ENCODE measurements around the gene TEX44. TPM values are rescaled to one million over a fixed set of nuclear protein-coding genes. Genes with fewer than 3 reads are reported as not detected.

Gene TEX44
- total and polyA plus RNA-seq, 8 donors = not detected

DNA sequence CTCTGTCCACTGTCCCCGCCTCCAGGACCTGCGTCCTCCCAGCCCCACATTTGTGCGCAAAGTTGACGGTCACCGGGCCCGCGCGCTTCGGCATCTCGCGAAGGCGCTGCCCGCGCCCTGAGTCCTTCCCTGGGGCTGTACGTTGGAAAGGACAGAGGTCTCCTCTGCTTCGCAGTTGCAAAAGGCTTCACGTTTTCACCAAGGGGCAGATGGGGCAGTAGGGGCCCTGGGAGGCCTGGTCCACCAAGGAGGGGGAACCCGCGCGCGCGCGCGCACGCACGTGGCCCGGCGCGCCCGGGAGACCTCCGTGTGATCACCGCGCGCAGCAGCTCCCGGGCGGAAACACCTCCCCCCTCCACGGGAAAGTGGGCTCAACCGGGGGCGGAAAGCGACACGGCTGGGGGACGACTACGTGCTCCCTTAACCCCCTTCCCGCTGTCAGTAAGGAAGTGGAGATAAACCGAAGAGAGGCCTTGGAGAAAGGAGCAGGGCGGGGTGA lies 21.9 kb downstream of the TEX44 start:
- H3K27me3 ChIP-seq = peaks cover 0 to 14% (median 0%) of the 10 kb centered on the region in 3 donors
- H3K27ac ChIP-seq = peak overlapping the region; percentile 89 to 98 (median 96)
- peak; percentile 41 to 86 for DNase-seq
- whole genome bisulfite sequencing, 5 donors = 1 to 6% (median 1%) methylated on average over 16 to 46 of the region's 46 CpGs
- peak overlapping the region; percentile 48 to 56 (median 50) for H3K4me3 ChIP-seq
- intact Hi-C loops (cut with DNase I; ENCODE audit: low total_unique reads) = loop anchor here (5.0 kb wide), 1 partner anchor 58 kb away; no protein-coding TSS in a partner anchor
- no peaks in the 10 kb centered on the region for H3K36me3 ChIP-seq
- peak in 1 of 4 donors; percentile 4 for TF ChIP-seq POLR2A (IDR thresholded peaks at IDR 0.05)
- no peak for TF ChIP-seq EP300 (IDR thresholded peaks at IDR 0.05)
- TF ChIP-seq, protein P1, sequence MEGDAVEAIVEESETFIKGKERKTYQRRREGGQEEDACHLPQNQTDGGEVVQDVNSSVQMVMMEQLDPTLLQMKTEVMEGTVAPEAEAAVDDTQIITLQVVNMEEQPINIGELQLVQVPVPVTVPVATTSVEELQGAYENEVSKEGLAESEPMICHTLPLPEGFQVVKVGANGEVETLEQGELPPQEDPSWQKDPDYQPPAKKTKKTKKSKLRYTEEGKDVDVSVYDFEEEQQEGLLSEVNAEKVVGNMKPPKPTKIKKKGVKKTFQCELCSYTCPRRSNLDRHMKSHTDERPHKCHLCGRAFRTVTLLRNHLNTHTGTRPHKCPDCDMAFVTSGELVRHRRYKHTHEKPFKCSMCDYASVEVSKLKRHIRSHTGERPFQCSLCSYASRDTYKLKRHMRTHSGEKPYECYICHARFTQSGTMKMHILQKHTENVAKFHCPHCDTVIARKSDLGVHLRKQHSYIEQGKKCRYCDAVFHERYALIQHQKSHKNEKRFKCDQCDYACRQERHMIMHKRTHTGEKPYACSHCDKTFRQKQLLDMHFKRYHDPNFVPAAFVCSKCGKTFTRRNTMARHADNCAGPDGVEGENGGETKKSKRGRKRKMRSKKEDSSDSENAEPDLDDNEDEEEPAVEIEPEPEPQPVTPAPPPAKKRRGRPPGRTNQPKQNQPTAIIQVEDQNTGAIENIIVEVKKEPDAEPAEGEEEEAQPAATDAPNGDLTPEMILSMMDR (IDR thresholded peaks at IDR 0.05) = no peak
- peak in 1 of 3 donors; percentile 73 for TF ChIP-seq POLR2AphosphoS5 (IDR thresholded peaks at IDR 0.05)
- H3K9me3 ChIP-seq = no peaks in the 10 kb centered on the region
- peaks cover 41 to 50% (median 46%) of the 10 kb centered on the region in 4 donors for H3K4me1 ChIP-seq

DNA sequence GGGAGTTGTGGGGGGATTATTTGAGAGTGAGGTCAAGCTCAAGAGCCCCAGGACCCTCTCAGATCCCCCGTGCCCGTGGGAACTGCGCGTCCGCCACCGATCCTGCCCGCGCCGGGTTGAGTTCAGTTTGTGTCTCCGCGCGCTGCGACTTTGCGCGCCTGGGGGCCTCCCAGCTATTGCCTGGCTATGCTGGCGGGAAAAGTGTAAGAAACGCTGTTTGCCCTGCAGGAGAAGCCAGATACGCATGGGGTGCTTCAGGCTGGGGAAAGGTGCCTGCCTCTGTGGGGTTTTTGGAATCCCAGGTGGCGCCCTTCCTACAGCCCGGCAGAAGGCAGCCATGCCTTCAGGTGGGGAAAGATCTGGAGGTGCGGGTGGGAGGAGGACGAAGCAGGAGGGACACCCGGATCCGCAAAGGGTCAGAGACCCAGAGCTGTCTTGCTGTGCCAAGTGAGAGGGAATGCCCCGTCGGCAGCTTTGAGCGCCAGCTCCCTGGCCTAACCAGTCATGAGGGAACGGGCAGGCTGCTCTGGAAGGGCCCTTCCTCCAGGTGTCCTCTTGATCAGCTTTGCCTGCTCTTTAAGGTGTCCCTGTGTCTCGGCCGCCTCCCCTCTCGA lies 22.5 kb downstream of the TEX44 start:
- Histone ChIP-seq H3K27ac (peak overlapping the region; percentile 89 to 98 (median 96)), H3K4me1 (peaks cover 41 to 50% (median 46%) of the 10 kb centered on the region in 4 donors), H3K36me3 (no peaks in the 10 kb centered on the region), H3K9me3 (no peaks in the 10 kb centered on the region), H3K4me3 (peak overlapping the region; percentile 48 to 56 (median 50)), H3K27me3 (peaks cover 0 to 14% (median 0%) of the 10 kb centered on the region in 3 donors)
- TF ChIP-seq EP300 (IDR thresholded peaks at IDR 0.05) = no peak
- no peak for TF ChIP-seq POLR2A (IDR thresholded peaks at IDR 0.05)
- no peak for TF ChIP-seq POLR2AphosphoS5 (IDR thresholded peaks at IDR 0.05)
- TF ChIP-seq, protein P1 (IDR thresholded peaks at IDR 0.05) = no peak
- 33 to 47% (median 44%) methylated on average over 24 to 31 of the region's 31 CpGs for WGBS, 5 donors
- intact Hi-C loops (cut with DNase I; ENCODE audit: low total_unique reads) = no loop called here
- no peak for DNase-seq

DNA sequence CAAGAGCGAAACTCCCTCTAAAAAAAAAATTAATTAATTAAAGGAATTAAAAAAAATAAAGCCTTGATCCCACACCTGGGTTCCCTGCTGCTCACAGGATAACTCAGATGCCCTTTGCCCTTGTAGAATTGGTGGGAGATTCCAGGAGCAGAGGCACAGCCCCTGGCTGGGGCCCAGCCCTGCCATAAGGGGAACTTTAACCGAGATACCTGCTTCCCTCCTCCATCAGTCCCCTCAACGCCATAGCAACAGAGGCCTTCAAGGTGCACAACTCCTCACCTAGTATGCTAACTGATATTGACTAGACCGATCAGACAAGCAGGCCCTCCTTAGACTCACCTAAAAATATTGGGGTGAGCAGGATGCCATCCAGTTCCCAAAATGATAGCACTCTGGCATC lies 23.6 kb downstream of the TEX44 start:
- H3K27me3 ChIP-seq = peaks cover 0 to 14% (median 0%) of the 10 kb centered on the region in 3 donors
- no peaks in the 10 kb centered on the region for H3K36me3 ChIP-seq
- H3K4me3 ChIP-seq = no peak overlapping the region
- H3K9me3 ChIP-seq = no peaks in the 10 kb centered on the region
- TF ChIP-seq EP300 (IDR thresholded peaks at IDR 0.05) (no peak), POLR2AphosphoS5 (IDR thresholded peaks at IDR 0.05) (no peak), POLR2A (IDR thresholded peaks at IDR 0.05) (no peak)
- TF ChIP-seq, protein P1 (IDR thresholded peaks at IDR 0.05) = no peak
- H3K27ac ChIP-seq = peak overlapping the region in 1 of 5 donors; percentile 94
- intact Hi-C loops (cut with DNase I; ENCODE audit: low total_unique reads) = no loop called here
- 82 to 98% (median 91%) methylated on average over 4 of the region's 4 CpGs for WGBS, 5 donors
- DNase-seq = no peak
- H3K4me1 ChIP-seq = peaks cover 41 to 51% (median 49%) of the 10 kb centered on the region in 4 donors

DNA sequence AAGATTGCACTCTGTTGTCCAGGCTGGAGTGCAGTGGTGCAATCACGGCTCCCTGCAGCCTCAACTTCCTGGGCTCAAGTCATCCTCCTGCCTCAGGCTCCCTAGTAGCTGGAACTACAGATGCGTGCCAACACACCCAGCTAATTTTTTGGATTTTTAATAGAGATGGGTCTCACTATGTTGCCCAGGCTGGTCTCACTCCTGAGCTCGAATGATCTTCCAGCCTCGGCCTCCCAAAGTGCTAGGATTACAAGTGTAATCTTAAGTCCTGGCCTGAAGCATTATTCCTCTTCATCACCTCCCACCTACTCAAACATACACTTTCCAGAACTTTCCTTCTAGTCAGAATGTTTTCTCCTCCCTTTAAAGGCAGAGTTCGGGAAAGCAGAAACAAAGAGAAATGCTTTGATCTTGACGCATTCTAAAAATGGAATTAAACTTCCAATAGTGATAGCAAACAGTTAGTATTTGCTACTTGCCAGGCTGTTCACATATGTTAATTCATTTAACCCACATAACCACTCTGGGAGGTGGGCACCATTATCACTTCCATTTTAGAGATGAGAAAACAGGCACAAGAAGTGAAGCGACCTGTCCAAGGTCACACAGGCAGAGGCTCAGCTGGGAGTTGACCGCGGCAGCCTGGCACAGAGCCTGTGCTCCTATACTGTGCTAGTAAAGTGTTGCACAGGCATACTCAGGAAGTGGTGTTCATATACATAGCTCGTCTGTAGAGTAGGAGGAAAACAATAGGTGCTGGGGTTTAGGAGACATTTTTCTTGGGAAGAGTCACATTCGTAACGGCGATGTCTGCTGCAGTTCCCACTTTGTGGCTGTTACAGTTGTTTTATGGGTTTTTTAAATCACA lies 24.6 kb downstream of the TEX44 start:
- Histone ChIP-seq H3K4me3 (no peak overlapping the region), H3K27me3 (peaks cover 0 to 14% (median 0%) of the 10 kb centered on the region in 3 donors), H3K27ac (no peak overlapping the region), H3K36me3 (no peaks in the 10 kb centered on the region), H3K9me3 (no peaks in the 10 kb centered on the region), H3K4me1 (peaks cover 31 to 47% (median 40%) of the 10 kb centered on the region in 4 donors)
- intact Hi-C loops (cut with DNase I; ENCODE audit: low total_unique reads) = no loop called here
- 64 to 73% (median 69%) methylated on average over 13 of the region's 13 CpGs for WGBS, 5 donors
- TF ChIP-seq POLR2A (IDR thresholded peaks at IDR 0.05) = no peak
- TF ChIP-seq, protein P1 (IDR thresholded peaks at IDR 0.05) = no peak
- no peak for TF ChIP-seq EP300 (IDR thresholded peaks at IDR 0.05)
- no peak for TF ChIP-seq POLR2AphosphoS5 (IDR thresholded peaks at IDR 0.05)
- DNase-seq = no peak

Measured in stomach (tissue), 9 donors.